B cell (primary cell): ENCODE measurements around the gene DBNDD2. TPM values are rescaled to one million over a fixed set of nuclear protein-coding genes. Genes with fewer than 3 reads are reported as not detected.
A peak's percentile ranks its signal among the peaks of the same experiment; 100 is the strongest.

Source experiments
- ATAC-seq: fragments of 200-7000 bp; cut with Tn5 transposase; one replicate; pipeline ENCODE4 v1.10.0; 2021; ENCODE audit warnings: low read depth, mild to moderate bottlenecking, moderate number of reproducible peaks, moderate library complexity
- CTCF ChIA-PET: fragments of 350-600 bp; sonication (Branson Sonifier 250); formaldehyde crosslinking; loops from one replicate; lab custom pipeline; 2021; ENCODE audit warnings: antibody characterized with exemption, inconsistent platforms; lab: Charles Lee
- POLR2A ChIA-PET: fragments of 350-600 bp; sonication (Branson Sonifier 250); formaldehyde crosslinking; loops from one replicate; lab custom pipeline; 2021; ENCODE audit warnings: antibody characterized with exemption; lab: Charles Lee
- DNase-seq: peaks from one replicate; pipeline ENCODE4 v3.0.0; 2013
- H2AFZ ChIP-seq: 2 replicates; pipeline ENCODE4 v1.6.1; 2012; ENCODE audit warnings: mild to moderate bottlenecking, low read depth, low read length; ENCODE audit not compliant: insufficient read depth, poor library complexity, severe bottlenecking
- H3K27ac ChIP-seq, 2 donors: 1 replicate in 1 of 2; 2 replicates in 1 of 2; pipeline ENCODE4 v1.5.1; 2012 to 2013; ENCODE audit warnings: low read length in 2 of 2, mild to moderate bottlenecking in 2 of 2, moderate library complexity in 1 of 2
- H3K27me3 ChIP-seq, 4 experiments: fragments of 200-600 bp in 1 of 4; sonication (generic) in 1 of 4; replicated peaks in 1 of 4; 1 replicate in 2 of 4; 2 replicates in 2 of 4; pipeline versions ENCODE4 v1.6.1 to v1.7.0; 2013 to 2016; ENCODE audit warnings: low read length in 3 of 4, mild to moderate bottlenecking in 2 of 4, mixed read lengths in 1 of 4, moderate library complexity in 1 of 4; ENCODE audit not compliant: insufficient read depth in 4 of 4, control insufficient read depth in 3 of 4; ENCODE audit errors: control extremely low read depth in 1 of 4
- H3K36me3 ChIP-seq, 2 experiments: replicated peaks in 1 of 2; 1 replicate in 1 of 2; 2 replicates in 1 of 2; pipeline versions ENCODE4 v1.6.1 to v1.7.1; 2013; ENCODE audit warnings: low read length in 1 of 2; ENCODE audit not compliant: insufficient read depth in 2 of 2, control insufficient read depth in 1 of 2; ENCODE audit errors: control extremely low read depth in 1 of 2, extremely low read depth in 1 of 2
- H3K4me1 ChIP-seq, 2 donors: fragments of 200-600 bp in 1 of 2; sonication (generic) in 1 of 2; 1 replicate in 1 of 2; 2 replicates in 1 of 2; pipeline versions ENCODE4 v1.5.1 to v1.6.1; 2013 to 2017; ENCODE audit warnings: low read length in 2 of 2; ENCODE audit not compliant: control insufficient read depth in 2 of 2, insufficient read depth in 2 of 2
- H3K4me2 ChIP-seq: replicated peaks from 2 replicates; pipeline ENCODE3; 2012; ENCODE audit warnings: mild to moderate bottlenecking, low read depth, low read length; ENCODE audit not compliant: poor library complexity, severe bottlenecking
- H3K4me3 ChIP-seq, 5 experiments: fragments of 200-600 bp in 1 of 5; sonication (generic) in 1 of 5; 1 replicate in 3 of 5; 2 replicates in 2 of 5; pipeline versions ENCODE4 v1.5.1 to v1.7.0; 2011 to 2016; ENCODE audit warnings: low read length in 4 of 5, mild to moderate bottlenecking in 4 of 5, low read depth in 2 of 5, control low read depth in 1 of 5, moderate library complexity in 1 of 5; ENCODE audit not compliant: insufficient read depth in 1 of 5; ENCODE audit errors: control extremely low read depth in 1 of 5, extremely low read depth in 1 of 5
- H3K79me2 ChIP-seq: fragments of 200-600 bp; sonication (generic); one replicate; pipeline ENCODE4 v1.6.0; 2016; ENCODE audit warnings: low read length; ENCODE audit not compliant: control insufficient read depth, insufficient read depth
- H3K9ac ChIP-seq: fragments of 200-600 bp; sonication (generic); 2 replicates; pipeline ENCODE4 v1.6.1; 2017; ENCODE audit warnings: mild to moderate bottlenecking, low read length, moderate library complexity
- H3K9me3 ChIP-seq, 3 donors: one replicate each; pipeline versions ENCODE4 v1.6.1 to v1.7.1; 2013; ENCODE audit warnings: low read length in 2 of 3; ENCODE audit not compliant: control insufficient read depth in 2 of 3, insufficient read depth in 1 of 3; ENCODE audit errors: control extremely low read depth in 1 of 3
- H4K20me1 ChIP-seq: 2 replicates; pipeline ENCODE4 v1.6.0; 2012; ENCODE audit warnings: mild to moderate bottlenecking, low read length; ENCODE audit not compliant: insufficient read depth, control insufficient read depth, poor library complexity, severe bottlenecking
- H3K27ac Mint-ChIP-seq: one replicate; pipeline ENCODE4 v1.8.0; 2021; ENCODE audit warnings: mixed read lengths
- H3K27me3 Mint-ChIP-seq: one replicate; pipeline ENCODE4 v1.8.0; 2021; ENCODE audit warnings: mixed read lengths
- H3K4me1 Mint-ChIP-seq: one replicate; pipeline ENCODE4 v1.8.0; 2021; ENCODE audit warnings: mixed read lengths
- H3K4me3 Mint-ChIP-seq: one replicate; pipeline ENCODE4 v1.8.0; 2021; ENCODE audit warnings: mixed read lengths
- H3K9me3 Mint-ChIP-seq: one replicate; pipeline ENCODE4 v1.8.0; 2022; ENCODE audit warnings: mixed read lengths; ENCODE audit not compliant: insufficient read depth
- CTCF ChIP-seq: fragments of 200-600 bp; IDR thresholded peaks from one replicate; pipeline ENCODE4 v1.8.0; 2022; ENCODE audit warnings: antibody characterized with exemption, mild to moderate bottlenecking
- EZH2 ChIP-seq: IDR thresholded peaks from 2 replicates; pipeline ENCODE4 v1.6.1; 2012; ENCODE audit warnings: borderline replicate concordance, low read depth, mild to moderate bottlenecking, moderate library complexity, low read length; ENCODE audit not compliant: insufficient read depth, poor library complexity, severe bottlenecking
- WGBS: methylation state at CpG from one replicate; pipeline ENCODE4 v1.1.5; 2013; ENCODE audit warnings: missing lambda C conversion rate; ENCODE audit not compliant: insufficient coverage; 5-methylcytosine and 5-hydroxymethylcytosine counted together
- intact Hi-C: fragments of 100-400 bp; cut with micrococcal nuclease; formaldehyde crosslinking; loops from one replicate; pipeline ENCODE4 v1.10.0; 2022
- polyA plus RNA-seq: library from polyadenylated mRNA; depleted of rRNA; stranded (reverse); fragments of >200 nt; gene quantifications from 2 replicates; pipeline ENCODE4 v1.2.3, GENCODE V29; 2012
- total RNA-seq, 2 donors: library from RNA; stranded (reverse); fragments of 120-200 nt in 1 of 2; gene quantifications; 1 replicate in 1 of 2; 2 replicates in 1 of 2; pipeline versions ENCODE4 v1.2.3 to v1.2.4, GENCODE V29; 2013 to 2022

DBNDD2 gene
- total and polyA plus RNA-seq, 2 donors (not counting 1 experiment from before 2014, with no cell fraction given) = 3.1 to 3.6 TPM

GRCh38 chr20:45372241-45372640, 35.8 kb upstream of the DBNDD2 start:
- Histone ChIP-seq H3K4me1 (peaks cover 59 to 70% of the 10 kb centered on the region in 2 donors), H2AFZ (no peak overlapping the region), H4K20me1 (peaks cover 62% of the 10 kb centered on the region), H3K4me3 (no peak overlapping the region), H3K4me2 (peak overlapping the region; percentile 85), H3K27ac (no peak overlapping the region), H3K9ac (no peak overlapping the region), H3K79me2 (peaks cover 54% of the 10 kb centered on the region), H3K36me3 (peaks cover 0 to 19% of the 10 kb centered on the region in 2 experiments), H3K27me3 (no peaks in the 10 kb centered on the region), H3K9me3 (no peaks in the 10 kb centered on the region)
- Mint-ChIP-seq H3K27ac (peak overlapping the region; percentile 53), H3K4me3 (peak overlapping the region; percentile 72), H3K27me3 (no peaks in the 10 kb centered on the region), H3K4me1 (peaks cover 66% of the 10 kb centered on the region), H3K9me3 (no peaks in the 10 kb centered on the region)
- intact Hi-C loops = no loop called here
- no peak for TF ChIP-seq CTCF
- no peak for TF ChIP-seq EZH2
- 94% methylated on average over 10 of the region's 10 CpGs for WGBS
- ChIA-PET CTCF (interaction anchor here (1.3 to 20.6 kb wide), 9 partner anchors 10 to 398 kb away, joined by 5 to 814 read pairs (median 18); partner anchors contain the start of genes PIGT and SYS1), POLR2A (interaction anchor here (0.6 to 4.8 kb wide), 3 partner anchors 9 to 65 kb away, joined by 3 to 38 read pairs (median 34); partner anchors contain the start of genes DBNDD2 and SYS1)
- ATAC-seq (no peak), DNase-seq (no peak)

GRCh38 chr20:45372646-45373352, 35.3 kb upstream of the DBNDD2 start:
- Histone ChIP-seq H3K9ac (peak overlapping the region; percentile 62), H3K4me3 (peak overlapping the region in 4 of 5 experiments; percentile 42 to 64 (median 48)), H3K79me2 (peaks cover 55% of the 10 kb centered on the region), H3K27me3 (no peaks in the 10 kb centered on the region), H3K27ac (no peak overlapping the region), H3K4me2 (peak overlapping the region; percentile 85), H3K9me3 (no peaks in the 10 kb centered on the region), H2AFZ (peak overlapping the region; percentile 41), H3K36me3 (peaks cover 0 to 13% of the 10 kb centered on the region in 2 experiments), H3K4me1 (peaks cover 54 to 64% of the 10 kb centered on the region in 2 donors), H4K20me1 (peaks cover 56% of the 10 kb centered on the region)
- WGBS = 54% methylated on average over 26 of the region's 30 CpGs
- Mint-ChIP-seq H3K4me1 (peaks cover 60% of the 10 kb centered on the region), H3K27me3 (no peaks in the 10 kb centered on the region), H3K4me3 (peak overlapping the region; percentile 96), H3K9me3 (no peaks in the 10 kb centered on the region), H3K27ac (peak overlapping the region; percentile 86)
- POLR2A ChIA-PET = interaction anchor here (0.6 to 4.8 kb wide), 4 partner anchors 8 to 64 kb away, joined by 3 to 38 read pairs (median 20); partner anchors contain the start of genes DBNDD2 and SYS1
- no peak for TF ChIP-seq EZH2
- no peak for TF ChIP-seq CTCF
- CTCF ChIA-PET = interaction anchor here (0.9 to 20.6 kb wide), 17 partner anchors 10 to 398 kb away, joined by 3 to 814 read pairs (median 13); partner anchors contain the start of genes DBNDD2, PIGT and SYS1
- ATAC-seq (no peak), DNase-seq (no peak)
- intact Hi-C loops = loop anchor here (1.0 kb wide), 1 partner anchor 9 kb away; the partner anchor contains the start of gene SYS1
